Activated T-helper 1 cell treated with Interleukin-2 at 50 U/mL for 16 hours (primary cell): ENCODE data around the gene POLR3GL.

ENCODE experiments used
- DNase-seq: peaks from one replicate; pipeline ENCODE4 v3.0.0-alpha.2; 2020; ENCODE audit warnings: low read depth

The POLR3GL gene

GRCh38 chr1:145992958-145993617 lies 28.6 kb downstream of the POLR3GL start:
- DNase-seq: no peak

- no peak for DNase-seq
Measured at GRCh38 chr1:145993618-145994390, 29.3 kb downstream of the POLR3GL start.

DNA sequence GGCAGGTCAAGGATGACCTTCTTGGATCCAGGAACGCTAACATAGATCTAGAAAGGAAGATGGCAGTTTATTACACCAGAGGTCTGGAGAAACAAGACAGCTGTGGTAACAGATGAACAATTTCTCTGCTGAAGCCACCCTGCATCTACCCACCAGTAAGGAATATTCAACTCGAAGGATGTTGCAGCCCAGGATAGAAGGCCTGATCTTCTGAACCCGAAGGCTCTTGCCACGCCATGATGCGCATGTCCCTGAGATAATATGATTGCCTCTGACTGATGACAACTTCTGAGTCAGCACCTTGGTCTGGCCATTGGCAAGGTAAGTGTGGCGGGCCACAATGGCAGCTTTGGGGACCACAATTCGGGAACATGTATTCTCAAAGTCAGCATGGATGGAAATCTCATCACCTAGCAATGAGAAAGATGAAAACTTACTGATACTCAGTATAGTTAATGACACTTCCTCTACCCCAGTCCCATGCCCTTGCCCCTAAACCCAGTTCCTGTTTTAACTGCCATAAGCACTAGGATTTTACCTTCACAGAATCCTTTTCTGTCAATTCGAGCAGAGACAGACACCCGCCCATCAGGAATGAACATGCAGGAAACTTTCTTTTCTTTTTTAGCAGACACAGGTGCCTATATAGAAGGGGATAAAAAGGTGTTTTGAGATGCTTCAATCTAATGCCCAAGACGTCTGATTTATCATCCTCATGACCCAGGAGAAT lies 30.1 kb downstream of the POLR3GL start:
- no peak for DNase-seq

- DNase-seq: no peak
Measured at GRCh38 chr1:145995148-145995881, 30.8 kb downstream of the POLR3GL start.

GRCh38 chr1:145995964-145996432 lies 31.5 kb downstream of the POLR3GL start:
- DNase-seq: no peak

DNA sequence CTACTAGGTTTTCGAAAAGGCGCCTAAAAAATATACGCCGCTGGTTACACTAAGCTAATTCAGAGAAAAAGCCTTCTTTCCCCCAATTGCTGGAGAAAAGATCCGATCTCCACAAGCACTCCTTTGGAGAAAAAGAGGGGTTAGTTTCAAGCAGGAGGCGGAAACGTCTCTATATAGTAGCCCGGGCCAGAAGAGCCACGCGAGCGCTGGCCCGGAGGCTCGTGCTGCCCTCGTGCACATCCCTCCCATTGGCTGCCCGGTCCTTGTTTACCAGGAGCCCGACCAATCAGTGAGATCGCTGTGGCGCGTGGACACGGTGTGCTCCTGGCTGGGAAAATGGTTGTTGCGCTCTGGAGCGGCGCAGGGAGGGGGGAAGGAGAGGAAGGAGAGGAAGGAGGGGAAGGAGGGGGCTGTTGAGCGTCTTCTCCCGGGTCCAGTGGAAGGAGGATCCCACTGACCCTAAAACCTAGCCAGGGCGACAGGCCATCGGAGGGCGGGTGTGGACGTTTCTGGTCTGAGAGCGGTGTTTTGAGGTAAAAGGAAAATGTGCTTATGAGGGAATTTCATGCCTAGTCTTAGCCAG lies 32.0 kb downstream of the POLR3GL start, which contains the start of gene TXNIP:
Gene TXNIP (minus strand): TSS at position 147 of the 583 bp plus-strand sequence. CDS start 313 bp downstream, outside the sequence.
- peak; percentile 89 for DNase-seq

DNA sequence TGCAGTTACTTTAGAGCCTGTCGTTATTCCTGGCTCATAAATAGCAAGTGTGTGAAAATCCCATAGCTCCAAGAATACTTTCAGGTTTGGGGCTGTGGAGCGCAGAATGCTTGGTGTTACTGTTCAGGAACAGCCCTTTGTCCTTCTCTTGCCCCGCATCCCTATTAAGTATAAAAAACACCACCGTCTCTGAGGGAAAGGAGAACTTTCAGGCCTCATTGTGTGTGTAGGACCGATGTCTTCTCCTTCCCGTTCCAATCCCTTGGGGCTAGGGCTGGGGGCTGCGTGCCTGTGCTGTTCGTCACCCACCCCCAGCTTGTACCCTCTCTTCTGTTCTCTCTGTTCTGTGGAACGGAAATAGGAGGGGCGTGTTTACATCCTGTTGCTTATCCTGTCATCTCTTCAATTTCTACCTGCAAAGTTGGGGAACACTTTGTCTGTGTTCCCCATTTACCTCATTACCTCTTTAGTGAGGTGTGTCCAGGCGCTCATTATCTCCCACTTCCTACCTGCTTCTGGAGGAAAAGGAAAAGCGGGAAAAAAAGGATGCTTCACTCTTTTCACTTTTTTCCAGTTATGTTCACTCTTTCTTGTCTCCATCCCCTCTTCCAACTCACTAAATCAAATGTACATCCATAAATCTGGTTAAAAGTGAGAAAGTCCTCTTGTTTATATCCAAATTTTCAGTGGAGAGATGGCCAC lies 32.7 kb downstream of the POLR3GL start:
- peak; percentile 51 for DNase-seq

DNA sequence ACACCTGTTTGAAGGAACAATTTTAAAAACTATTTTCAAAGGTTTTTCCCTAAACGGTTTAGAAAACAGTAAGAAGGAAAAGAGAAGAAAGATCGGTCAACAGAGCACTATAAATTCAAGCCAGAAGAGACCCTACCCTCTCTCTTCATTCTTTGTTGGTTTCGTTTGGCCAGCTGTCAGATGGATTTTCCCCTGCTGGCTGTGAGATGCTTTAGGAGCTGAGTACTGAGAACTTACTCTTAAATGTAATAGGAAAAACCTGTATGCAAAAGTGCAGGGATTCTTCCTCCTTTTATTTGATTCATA lies 33.2 kb downstream of the POLR3GL start:
- no peak for DNase-seq

GRCh38 chr1:145999321-146000024 lies 35.0 kb downstream of the POLR3GL start:
- DNase-seq: no peak

DNA sequence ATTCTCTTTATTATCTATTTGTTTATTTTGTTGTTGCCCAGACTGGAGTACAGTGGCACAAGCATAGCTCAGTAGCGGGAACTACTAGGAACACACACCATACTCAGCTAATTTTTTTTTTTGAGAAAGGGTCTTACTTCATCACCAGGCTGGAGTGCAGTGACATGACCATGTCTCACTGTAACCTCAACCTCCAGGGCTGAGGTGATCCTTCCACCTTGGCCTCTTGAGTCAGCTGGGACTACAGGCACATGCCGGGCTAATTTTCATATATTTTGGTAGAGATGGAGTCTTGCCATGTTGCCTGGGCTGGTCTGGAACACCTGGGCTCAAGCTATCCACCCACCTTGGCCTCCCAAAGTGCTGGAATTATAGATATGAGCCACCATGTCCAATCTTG lies 37.2 kb downstream of the POLR3GL start:
- DNase-seq: no peak

- no peak for DNase-seq
Measured at GRCh38 chr1:146007489-146008133, 43.1 kb downstream of the POLR3GL start.

DNA sequence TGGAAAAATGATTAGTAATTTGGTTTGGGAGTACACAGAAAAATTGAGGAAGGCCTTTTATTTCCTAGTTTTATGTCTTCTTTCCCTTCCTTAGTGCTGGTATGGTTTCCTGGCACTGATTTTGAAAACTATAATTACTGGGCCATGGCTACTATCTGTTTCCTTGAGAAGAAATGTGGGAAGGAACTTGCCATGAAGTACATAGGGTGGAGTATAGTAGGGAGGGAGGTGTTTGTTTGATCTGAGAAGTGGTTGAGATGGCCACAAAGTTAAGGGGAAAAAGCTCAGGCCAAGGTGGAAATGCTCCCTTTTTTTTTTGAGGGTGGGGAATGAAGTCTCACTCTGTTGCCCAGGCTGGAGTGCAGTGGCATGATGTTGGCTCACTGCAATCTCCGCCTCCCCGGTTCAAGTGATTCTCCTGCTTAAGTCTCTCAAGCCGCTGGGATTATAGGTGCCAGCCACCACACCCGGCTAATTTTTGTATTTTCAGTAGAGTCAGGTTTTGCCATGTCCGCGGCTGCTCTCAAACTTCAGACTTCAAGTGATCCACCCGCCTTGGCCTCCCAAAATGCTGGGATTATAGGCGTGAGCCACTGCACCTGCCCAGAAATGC lies 45.7 kb downstream of the POLR3GL start:
- DNase-seq: no peak

DNA sequence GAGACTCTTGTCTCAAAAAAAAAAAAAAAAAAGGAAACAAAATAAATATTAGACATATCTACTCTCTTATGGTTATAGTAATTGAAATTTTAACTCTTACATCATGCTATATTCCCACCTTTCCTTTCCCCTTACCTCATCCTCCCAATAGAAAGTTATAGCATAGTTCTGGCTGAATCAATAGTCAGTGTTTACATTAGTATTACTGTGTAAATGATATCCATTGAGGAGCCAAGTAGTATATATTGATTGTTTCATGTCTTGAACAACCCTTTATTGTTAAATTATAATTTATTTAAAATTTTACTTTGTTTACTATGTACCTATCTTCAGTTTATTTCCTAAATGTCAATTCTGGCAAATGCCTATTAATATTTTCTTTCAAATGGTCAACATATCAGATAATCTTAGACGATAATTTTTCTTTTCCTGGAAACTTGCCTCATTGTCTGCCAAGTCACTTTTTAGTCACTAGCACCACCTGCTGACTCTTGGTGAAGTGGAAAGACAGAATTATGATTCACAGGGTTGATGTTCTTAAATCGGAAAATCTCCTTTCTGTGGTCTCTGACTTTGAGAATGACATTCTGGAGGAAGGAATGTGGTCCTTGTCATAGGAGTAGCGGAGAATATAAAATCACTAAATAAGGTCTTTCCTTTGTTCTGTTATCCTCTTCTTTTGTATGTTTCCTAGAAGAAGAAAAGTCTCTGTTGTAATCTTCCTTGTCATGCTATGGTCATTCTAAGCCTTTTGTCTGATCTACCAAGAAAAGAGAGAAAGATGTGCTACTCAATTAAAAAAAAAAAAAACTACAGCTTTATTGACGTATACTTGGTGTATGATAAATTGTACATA lies 48.4 kb downstream of the POLR3GL start:
- no peak for DNase-seq

DNA sequence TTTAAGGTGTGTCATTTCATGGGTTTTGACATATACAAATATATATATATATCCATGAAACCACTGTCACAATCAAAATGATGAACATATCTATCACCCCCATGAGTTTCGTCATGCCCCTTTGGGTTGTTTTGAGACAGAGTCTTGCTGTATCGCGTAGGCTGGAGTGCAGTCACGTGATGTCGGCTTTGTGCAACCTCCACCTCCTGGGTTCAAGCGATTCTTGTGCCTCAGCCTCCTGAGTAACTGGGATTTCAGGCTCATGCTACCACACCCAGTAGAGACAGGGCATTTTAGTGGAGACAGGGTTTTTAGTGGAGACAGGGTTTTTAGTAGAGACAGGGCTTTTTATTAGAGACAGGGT lies 49.1 kb downstream of the POLR3GL start:
- no peak for DNase-seq

DNA sequence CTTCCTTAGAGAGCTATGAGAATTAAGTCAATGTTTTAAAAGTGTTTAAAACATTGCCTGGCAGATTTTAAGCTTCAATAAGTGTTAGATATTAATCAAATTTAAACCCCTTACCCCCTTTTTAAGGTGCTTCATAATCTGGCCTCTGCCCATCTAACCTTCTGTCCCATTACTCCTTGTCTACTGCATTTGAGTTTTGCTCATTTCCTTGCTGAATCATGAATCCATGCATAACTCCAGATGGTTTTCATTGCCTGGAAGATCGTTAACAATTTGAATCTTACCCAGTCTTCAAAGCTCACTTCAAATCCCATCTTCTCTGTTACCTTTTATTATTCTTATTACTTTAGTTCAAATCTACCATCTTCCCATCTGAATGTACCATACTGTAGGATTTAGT lies 52.4 kb downstream of the POLR3GL start:
- DNase-seq: no peak

GRCh38 chr1:146019231-146020057 lies 55.0 kb downstream of the POLR3GL start:
- no peak for DNase-seq
